Activated effector memory CD4-positive, alpha-beta T cell treated with anti-CD3 and anti-CD28 coated beads, Interleukin-2, amount 50 U/mL, for 16 hours (primary cell): ENCODE measurements around the gene C20orf96.
"Not testable (repeated sequence)": the region's sequence is repeated elsewhere in the genome, so short reads cannot be mapped to it uniquely, and the experiment has no call there.

Experiments used
- DNase-seq: peaks from one replicate; pipeline ENCODE4 v3.0.0-alpha.2; 2020

Gene C20orf96

DNA sequence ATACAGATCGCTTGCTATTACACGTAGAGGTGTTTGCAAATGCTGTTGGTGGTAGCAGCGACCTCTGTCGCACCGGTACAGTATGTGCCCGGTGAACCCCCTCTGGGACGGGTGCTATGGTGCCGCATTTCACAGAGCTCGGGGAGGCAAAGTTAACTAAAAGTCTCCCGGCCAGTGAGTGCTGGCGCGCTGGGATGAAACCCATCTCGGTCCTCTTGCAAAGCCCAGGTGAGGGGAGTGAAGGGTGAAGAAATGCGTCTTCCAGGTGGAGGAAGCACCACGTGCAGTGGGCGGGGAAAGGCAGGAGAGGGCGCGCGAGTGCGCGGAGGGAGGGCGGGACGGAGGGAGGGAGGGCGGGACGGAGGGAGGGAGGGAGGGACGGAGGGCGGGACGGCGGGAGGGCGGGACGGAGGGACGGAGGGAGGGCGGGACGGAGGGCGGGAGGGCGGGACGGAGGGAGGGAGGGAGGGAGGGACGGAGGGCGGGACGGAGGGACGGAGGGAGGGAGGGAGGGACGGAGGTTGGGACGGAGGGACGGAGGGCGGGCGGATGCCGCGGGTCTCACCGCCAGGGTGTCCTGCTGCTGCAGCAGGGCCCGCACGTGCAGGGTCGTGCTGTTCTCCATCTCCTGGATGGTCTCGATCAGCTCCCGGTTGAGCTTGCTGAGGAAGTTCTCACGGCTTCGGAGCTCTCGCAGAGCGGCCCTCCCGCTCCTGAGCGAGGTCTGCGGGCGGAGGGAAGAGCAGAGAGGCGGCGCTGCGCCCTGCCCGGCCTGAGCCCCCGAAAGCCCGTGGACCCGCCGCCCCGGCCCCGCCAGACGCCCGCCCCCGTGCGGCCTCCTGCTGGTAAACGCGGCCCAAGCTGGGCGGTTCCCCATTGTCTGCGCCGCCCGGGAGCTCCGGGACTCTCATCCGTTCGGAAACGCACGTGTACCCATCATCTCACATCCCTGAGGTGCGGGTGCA lies 11.7 kb downstream of the C20orf96 start:
- DNase-seq: no peak

DNA sequence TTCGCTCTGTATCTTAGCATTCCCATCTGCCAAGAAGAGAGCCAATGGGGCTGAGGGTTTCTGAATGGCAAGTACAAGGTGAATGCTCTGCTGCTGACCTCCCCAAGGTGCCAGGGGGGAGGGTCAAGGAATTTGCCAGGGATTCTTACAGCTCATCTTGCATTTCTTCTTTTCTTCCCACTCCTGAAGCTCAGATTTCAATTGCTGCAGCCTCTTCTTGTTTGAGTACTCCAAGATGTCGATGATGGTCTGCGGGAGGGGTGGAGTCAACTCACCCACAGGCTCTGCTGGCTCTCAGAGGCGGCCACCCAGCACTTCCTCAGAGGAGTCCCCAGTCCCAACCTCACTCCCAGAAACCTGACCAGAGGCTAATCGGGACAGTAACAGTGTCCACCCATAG lies 12.4 kb downstream of the C20orf96 start:
- DNase-seq: no peak

DNA sequence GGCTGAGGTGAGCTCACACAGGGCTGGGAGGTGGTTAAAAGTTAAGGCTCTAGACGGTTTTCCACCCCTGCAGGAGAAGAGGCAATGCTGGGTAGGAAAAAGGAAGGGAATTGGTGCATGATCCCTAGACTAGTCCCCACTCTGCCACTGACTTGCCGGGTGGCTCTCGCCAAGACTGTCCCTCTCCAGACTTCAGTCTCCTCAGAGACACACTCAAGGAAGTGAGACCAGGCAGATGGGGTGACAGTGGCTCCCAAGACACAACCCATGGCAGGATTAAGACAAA lies 13.1 kb downstream of the C20orf96 start:
- no peak for DNase-seq

DNA sequence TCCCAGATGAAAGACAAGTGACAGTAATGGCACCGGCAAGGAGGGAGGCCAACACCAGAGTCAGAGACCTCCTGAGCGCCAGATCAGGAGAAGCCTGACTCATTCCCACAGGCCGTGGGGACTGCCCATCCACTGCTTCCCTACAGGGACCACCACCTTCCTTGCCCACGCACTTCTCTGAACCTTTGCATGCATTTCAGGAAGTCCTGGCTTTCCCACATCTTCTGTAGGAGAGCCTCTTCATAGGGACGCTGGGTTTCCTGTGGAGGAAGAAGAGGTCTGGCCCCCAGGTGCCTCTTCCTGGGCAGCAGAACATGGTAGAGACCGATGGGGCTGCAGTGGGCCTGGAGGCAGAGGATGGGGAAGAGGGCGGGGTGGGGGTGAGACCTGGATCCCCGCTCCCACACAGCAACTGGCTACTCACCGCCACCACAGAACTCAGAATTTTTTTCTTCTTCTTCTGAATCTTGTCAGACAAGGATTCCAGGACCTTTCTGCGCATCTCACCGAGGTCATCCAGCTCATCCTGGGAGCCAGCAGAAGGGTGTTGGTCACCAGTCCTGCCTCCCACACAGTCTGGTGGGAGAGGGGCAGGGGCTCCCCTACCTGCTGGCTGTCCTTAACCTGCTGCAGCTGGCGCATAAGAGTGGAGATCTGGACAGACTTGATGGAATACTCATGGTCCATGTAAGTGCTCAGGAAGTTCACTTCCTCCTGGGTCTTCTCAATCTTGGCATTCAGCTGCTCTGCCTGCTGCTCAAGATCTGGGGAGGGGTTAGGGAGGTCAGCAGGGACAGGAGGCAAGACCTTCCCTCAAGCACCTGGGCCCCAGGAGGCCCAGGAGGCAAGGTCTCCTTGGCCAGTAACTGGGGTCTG lies 13.7 kb downstream of the C20orf96 start:
- peak; percentile 45 for DNase-seq

DNA sequence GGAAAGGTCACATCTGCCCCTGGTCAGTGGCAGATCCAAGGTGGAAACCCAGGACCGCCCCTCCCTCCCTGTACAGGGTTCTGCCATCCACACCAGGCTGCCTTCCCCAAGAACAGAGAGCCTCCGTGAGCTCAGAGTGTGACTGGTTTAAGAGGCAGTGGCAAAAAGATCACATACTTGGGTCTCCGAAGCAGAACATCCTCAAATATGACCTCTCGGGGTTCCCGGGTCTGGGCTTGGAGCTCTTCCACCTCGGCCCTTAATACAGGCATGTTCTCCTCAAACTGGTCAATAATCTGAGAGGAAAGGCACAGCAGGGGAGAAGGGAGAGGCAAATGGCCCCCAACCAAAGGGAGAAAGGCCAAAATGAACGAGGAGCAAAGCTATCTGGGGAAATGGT lies 14.8 kb downstream of the C20orf96 start:
- DNase-seq: no peak

DNA sequence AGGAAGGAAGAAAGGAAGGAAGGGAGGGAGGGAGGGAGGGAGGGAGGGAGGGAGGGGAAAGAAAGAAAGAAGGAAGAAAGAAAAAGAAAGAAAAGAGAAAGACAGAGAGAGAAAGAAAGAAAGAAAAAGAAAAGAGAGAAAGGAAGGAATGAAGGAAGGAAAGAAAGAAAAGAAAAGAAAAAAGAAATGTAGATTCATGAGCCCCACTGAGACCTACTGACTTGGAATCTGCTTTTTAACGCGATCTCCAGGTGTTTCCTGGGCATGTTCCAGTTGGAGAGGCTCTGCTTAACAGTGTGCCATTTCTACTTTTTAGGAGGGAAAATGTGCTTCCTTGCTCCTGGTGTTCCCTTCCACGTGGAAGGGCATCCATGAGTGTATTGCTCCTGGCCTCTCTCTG lies 16.7 kb downstream of the C20orf96 start:
- no peak for DNase-seq

DNA sequence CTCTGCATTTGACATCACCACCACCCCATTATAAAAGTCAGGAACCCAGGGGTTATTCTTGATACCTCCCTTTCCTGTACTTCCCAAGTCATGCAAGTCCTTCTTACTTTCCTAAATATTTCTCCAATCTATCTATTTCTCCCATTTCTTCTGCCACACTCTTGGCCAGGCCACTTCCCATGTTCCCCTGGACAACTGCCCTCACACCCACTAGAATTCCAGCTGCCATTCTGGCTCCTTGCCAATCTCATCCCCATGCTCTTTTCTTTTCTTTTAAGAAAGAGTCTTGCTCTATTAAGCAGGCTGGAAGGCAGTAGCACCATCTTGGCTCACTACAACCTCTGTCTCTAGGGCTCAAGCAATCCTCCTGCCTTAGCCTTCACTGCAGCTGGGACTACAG lies 17.8 kb downstream of the C20orf96 start:
- no peak for DNase-seq

DNA sequence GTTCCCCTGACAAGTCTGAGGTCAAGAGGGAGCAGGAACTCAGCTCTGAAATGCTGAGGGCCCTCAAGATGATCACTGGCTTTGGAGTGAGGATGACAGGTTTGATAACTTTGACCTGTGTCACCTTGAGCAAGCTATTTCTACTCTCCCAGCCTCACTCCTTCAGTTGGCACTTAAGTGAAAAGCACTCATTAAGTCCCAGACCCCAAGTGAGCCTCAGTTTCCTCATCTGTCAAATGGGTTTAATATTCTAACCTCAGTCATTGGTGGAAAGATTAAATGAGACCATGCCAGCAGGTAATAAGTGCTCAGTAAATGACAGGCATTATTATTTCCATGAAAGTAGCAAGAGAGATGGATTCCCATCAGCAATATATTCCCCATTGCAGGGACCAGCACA lies 19.0 kb downstream of the C20orf96 start:
- no peak for DNase-seq

DNA sequence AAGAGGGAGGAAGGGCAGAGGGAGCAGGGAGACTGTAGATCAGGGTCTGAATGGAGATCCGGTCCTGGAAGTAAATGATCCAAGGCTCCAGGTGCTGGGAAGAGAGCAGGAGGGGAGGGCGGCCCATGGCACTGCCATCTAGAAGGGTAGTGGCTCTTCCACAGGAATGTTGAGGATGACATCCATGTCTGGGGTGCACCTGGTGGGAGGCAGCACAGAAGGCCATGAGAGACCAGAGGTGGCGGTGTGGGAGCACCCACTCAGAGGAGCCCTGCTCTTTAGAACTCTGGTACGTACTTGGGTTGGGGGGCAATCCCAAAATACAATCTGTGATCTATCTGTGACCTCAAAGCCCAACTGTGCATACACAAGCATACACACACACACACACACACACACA lies 19.5 kb downstream of the C20orf96 start:
- DNase-seq: no peak

DNA sequence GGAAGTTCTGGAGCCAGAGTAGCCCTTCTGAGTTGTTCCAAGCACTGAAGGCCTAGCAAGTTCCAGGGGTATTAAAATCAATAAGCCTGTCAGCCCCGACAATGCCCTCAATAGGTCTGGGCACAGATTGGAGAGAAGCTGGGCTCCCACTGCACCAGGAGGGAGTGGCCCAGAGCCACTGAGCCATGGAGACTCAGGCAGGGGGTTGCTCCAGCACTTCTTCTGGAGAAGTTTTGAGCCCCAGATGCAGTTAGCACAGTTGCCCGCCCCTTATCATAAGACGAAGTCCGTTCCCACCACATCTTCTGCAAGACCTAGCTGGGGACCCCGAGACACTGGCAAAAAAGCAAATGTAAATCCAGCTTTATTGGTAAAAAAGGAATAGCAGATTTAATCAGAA lies 20.0 kb downstream of the C20orf96 start:
- no peak for DNase-seq

DNA sequence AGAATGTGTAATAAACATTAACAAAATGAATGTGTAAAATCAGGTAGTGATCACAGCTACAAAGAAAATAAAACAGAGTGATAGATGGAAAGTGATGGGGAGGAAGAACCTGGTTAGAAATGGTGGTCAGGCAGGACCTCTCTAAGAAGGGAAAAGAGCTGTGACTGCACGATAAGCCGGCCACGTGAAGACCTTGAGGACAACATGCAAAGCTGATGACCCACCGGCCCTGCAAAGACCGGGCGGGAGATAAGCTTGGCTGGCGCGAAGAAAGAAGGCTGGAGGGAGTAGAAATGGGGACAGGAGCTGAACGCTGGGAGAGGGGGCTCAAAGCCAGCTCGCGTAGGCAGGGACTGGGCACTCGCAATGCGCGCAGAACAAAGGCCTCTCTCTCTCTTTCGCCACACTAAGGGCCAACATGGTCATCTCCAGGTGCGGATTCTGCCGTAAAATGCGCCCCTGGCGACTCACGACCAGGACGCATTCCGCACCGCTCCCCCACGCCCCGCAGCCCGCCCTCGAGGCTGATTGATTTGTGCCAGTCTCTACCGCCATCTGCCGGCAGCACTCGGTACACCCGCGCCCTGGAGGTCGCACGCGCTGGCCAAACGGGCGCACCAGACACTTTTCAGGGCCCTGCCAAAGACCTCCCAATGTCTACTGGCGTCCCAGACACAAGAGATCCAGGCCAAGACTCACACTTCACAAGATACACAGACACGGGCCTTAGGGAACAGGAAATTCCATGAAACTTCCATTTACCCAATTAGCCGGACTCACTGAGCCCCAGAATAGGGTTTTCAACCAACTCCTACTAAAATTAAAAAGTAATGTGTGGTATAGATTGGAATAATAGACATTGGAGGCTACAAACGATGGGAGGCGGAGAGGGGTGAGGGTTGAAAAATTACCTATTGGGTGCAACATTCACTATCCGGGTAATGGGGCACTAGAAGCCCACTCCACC lies 23.7 kb downstream of the C20orf96 start:
- peak; percentile 95 for DNase-seq

DNA sequence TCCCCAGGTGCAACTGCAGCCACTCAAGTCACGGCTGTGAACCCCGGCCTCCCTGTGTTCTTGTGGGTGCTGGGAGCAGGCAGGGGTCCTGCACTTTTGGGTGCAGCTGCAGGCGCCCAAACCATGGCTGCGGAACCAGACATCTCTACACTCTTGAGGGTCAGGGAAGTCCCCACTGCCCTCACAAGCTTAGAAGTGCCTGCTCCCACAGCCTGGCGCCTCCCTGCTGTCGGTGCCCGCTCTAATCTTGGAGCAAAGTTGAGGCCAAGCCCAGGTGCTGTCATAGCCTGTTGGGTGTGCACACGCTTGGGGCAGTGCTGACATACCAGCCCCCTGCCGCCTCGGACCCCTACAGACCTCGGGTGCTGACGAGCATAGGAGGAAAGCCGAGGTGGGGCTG lies 26.8 kb downstream of the C20orf96 start:
- DNase-seq: no peak

DNA sequence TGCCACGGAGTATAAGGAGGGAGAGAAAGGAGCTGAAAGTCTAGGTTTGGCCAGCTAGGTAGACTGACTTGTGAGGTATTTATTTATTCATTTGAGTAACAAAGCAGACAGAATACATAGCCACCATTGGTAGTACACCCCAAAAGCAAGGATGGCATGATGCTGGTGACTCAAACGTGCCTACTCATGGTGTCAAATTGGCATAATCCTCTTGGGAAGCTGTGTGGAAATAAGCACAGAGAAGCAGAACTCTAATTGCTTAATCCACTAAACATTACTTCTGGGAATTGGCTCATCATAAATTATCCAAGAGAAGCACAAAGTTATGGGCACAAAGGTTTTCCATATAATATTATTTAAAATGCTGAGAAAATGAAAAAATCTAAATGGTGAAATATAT lies 30.6 kb downstream of the C20orf96 start:
- DNase-seq: no peak

DNA sequence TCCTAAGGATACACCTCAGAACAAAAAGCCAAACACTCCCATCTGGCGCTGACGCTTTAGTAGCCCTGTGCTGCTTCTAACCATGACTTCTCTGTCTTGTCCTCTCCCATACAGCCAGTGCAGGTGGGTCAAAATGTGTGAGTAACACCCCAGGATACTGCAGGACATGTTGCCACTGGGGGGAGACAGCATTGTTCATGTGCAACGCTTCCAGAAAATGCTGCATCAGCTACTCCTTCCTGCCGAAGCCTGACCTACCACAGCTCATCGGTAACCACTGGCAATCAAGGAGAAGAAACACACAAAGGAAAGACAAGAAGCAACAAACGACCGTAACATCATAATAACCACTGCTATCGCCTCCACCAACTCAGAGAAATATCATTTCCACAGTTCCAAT lies 31.6 kb downstream of the C20orf96 start:
- no peak for DNase-seq

DNA sequence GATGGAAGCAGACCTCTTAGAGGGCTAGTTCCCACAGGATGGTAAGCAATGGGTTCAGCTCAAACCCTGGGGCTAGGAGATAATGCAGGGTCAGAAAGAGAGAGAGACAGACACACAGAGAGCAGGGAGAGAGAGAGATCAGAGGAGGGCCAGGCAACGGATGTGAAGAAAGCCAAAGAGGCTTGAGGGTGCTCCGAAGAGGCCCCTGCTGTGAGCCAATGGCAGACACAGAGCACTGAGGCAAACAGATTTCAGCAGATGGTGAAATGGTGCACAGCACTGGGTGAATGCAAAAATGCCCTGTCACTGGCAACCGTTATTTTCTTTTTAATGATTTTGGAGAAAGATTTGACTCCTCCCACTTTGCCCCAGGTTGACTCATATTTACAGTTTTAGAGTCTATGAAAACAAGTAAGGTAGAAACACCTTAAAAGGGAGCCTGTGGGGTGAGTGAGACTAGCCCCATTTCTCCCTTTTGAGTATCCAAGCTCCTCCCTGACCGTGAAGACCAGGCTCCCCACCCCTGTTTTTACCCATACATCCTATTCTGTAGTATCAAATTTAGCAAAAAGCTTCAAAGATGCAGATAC lies 32.2 kb downstream of the C20orf96 start:
- DNase-seq: no peak

DNA sequence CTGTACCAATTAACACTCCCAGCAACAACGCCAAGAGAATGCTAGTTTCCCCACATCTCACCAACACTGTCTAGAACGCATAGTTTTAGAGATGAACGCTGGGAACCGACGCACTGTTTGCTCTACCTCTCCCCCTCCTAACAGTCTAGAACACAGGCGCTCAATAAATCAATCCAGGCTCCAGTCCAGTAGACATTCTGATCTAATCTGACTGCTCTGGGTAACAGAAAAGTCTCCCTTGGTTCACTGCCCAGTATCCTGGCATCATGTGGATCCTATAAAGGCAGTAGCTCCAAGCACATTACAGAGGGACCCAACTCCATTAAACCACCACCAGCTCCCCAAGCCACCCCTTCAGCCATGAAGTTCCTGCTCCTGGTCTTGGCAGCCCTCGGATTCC lies 33.1 kb downstream of the C20orf96 start, which contains the start of gene DEFB132:
Gene DEFB132, plus strand, starts transcription at position 306 of the 400 bp plus-strand sequence. Its CDS starts 55 bp downstream, at position 361.
- DNase-seq: no peak

DNA sequence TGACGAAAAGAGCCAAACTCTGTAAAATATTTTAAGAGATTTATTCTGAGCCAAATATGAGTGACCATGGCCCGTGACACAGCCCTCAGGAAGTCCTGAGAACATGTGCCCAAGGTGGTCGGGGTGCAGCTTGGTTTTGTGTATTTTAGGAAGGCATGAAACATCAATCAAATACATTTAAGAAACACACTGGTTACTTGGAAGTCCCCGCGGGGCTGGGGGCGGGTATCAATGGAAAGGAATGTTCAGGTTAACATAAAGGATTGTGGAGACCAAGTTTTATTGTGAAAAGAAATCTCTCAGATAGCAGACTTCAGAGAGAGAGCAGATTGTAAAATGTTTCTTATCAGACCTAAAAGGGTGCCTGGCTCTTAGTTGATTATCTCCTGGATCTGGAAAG lies 37.1 kb downstream of the C20orf96 start:
- not testable (repeated sequence) for DNase-seq

DNA sequence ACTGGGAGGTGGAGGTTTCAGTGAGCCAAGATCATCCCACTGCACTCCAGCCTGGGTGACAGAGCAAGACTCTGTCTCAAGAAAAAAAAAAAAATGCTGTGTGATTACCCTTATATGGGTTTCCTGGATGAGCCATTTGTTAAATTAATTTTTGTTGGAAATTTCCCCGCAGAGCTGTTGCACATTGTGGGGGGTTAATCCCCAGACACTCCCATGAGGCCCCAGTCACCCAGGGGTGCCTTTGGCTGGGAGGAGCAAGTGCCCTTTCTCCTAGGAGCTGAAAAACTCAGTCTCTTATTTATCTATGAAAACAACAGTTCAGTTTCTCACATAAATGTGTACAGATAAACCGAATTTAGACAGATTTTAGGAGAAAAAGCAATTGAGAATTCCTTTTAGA lies 37.7 kb downstream of the C20orf96 start:
- DNase-seq: no peak

DNA sequence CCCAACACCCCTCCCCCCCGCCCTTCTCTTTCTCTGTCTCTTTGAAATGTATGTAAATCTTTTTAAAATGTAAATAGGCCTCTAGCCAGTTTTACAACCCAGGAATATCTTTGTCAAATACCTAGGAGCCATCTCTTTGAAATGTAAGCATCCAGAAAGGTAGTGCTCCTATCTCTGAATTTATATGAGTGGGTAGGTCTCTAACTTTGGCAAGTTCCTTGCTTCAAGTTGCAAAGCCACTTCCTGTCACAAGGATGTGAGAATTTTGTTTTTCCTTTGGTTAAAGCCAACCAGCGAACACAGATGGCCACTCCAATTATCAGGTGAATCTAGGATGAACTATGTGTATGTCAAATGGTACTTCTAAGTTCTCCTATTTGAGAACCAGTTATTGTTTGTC lies 39.2 kb downstream of the C20orf96 start:
- DNase-seq: no peak

DNA sequence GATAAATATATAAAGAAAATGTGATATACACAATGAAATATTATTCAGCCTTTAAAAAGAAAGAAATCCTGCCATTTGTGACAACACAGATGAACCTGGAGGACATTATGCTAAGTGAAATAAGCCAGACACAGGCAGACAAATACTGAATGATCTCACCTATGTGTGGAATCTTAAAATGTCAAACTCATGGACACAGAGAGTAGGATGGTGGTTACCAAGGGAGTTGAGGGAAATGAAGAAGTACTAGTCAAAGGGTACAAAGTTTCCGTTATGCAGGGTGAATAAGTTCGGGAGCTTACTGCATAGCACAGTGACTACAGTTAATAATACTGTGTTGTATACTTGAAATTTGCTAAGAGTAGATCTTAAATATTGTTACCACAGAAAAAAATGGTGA lies 47.6 kb downstream of the C20orf96 start:
- no peak for DNase-seq

DNA sequence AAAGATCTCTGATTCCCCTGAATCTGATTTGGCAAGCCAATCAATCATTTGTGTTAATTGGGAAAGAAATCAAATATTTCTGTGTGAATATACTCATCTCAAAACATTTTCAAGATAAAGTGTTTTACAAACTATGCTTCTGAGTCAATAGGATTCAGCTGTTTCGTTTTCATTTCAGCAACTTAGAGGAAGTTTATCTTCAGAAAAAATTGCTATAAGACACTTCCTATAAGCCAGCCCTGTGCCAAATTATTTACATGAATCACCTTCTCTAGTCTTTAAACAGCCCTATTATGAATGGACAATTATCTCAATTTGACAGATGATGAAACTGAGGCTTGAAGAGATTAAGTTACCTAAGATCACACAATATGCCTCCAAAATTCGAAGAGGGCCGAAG lies 52.6 kb downstream of the C20orf96 start:
- DNase-seq: no peak

DNA sequence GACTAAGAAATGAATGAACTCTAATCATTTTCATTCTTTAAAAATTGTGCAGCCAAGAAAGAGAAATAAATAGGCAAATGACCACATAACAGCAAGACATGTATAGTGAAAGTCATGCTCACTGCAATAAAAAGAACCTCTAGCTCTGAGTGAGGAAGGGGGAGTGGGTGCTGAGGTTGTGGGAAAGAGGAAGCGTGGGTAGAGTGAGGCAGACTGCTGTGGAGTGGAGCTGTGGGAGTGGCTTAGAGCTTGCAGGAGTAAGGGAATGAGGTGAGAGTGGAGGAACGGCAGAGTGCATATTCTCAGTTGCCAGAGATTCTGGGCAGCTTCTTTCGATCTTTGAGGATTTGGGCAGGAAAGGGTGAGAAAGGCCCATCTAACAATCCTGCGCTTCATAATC lies 53.1 kb downstream of the C20orf96 start:
- DNase-seq: peak; percentile 70
